Esophagus (tissue), 2 donors: ENCODE measurements around the gene NAA16. TPM values are rescaled to one million over a fixed set of nuclear protein-coding genes. Genes with fewer than 3 reads are reported as not detected.
"Not testable (repeated sequence)": the region's sequence is repeated elsewhere in the genome, so short reads cannot be mapped to it uniquely, and the experiment has no call there.

Experiments
- H3K27ac ChIP-seq, 2 donors: one replicate each; pipeline ENCODE4 v1.5.1; 2013; ENCODE audit warnings: low read depth in 2 of 2, mild to moderate bottlenecking in 2 of 2, inconsistent platforms in 1 of 2, low read length in 1 of 2, moderate library complexity in 1 of 2
- H3K27me3 ChIP-seq, 2 donors: one replicate each; pipeline ENCODE4 v1.6.1; 2013; ENCODE audit warnings: low read length in 2 of 2, control low read depth in 1 of 2, mild to moderate bottlenecking in 1 of 2; ENCODE audit not compliant: insufficient read depth in 2 of 2, control insufficient read depth in 1 of 2
- H3K36me3 ChIP-seq, 2 donors: one replicate each; pipeline ENCODE4 v1.6.1; 2013; ENCODE audit warnings: low read length in 1 of 2; ENCODE audit not compliant: control insufficient read depth in 2 of 2, insufficient read depth in 2 of 2
- H3K4me1 ChIP-seq, 2 donors: one replicate each; pipeline ENCODE4 v1.6.1; 2013; ENCODE audit warnings: low read length in 1 of 2; ENCODE audit not compliant: control insufficient read depth in 2 of 2, insufficient read depth in 2 of 2
- H3K4me3 ChIP-seq, 2 donors: one replicate each; pipeline ENCODE4 v1.5.1; 2013; ENCODE audit warnings: low read length in 2 of 2, mild to moderate bottlenecking in 2 of 2, low read depth in 1 of 2, moderate library complexity in 1 of 2
- H3K9me3 ChIP-seq, 2 donors: one replicate each; pipeline ENCODE4 v1.6.1; 2013; ENCODE audit warnings: mild to moderate bottlenecking in 2 of 2, low read depth in 1 of 2, low read length in 1 of 2, moderate library complexity in 1 of 2; ENCODE audit not compliant: control insufficient read depth in 2 of 2, insufficient read depth in 1 of 2
- WGBS, 2 donors: extraction: QIAGEN DNeasy Blood & Tissue Kit; methylation state at CpG; one replicate each; pipeline ENCODE4 v1.1.7; 2013; 5-methylcytosine and 5-hydroxymethylcytosine counted together
- polyA plus RNA-seq, 2 donors: library from polyadenylated mRNA; stranded (reverse); fragments of 200-250 nt; gene quantifications; one replicate each; pipeline ENCODE4 v1.2.3, GENCODE V29; 2013
- donor health status: healthy with polysubstance abuse.
- donor health status: Bipolar disorder and iron deficiency.

The NAA16 gene
- polyA plus RNA-seq, 2 donors = 6.6 to 9.3 TPM

GRCh38 chr13:41411522-41411921 is 100.5 kb downstream of the NAA16 start:
- H3K4me1 ChIP-seq = no peaks in the 10 kb centered on the region
- no peak overlapping the region for H3K27ac ChIP-seq
- H3K27me3 ChIP-seq = no peaks in the 10 kb centered on the region

GRCh38 chr13:41413872-41414271 is 102.8 kb downstream of the NAA16 start:
- Histone ChIP-seq H3K36me3 (no peaks in the 10 kb centered on the region), H3K9me3 (no peaks in the 10 kb centered on the region), H3K27ac (no peak overlapping the region), H3K4me3 (no peak overlapping the region), H3K4me1 (no peaks in the 10 kb centered on the region), H3K27me3 (no peaks in the 10 kb centered on the region)
- 93 to 94% methylated on average over 5 of the region's 5 CpGs for WGBS, 2 donors

More at GRCh38 chr13:41411522-41411921, 100.5 kb downstream of the NAA16 start:
- 30 to 36% methylated on average over 5 of the region's 5 CpGs for WGBS, 2 donors
- H3K4me3 ChIP-seq = no peak overlapping the region
- no peaks in the 10 kb centered on the region for H3K9me3 ChIP-seq
- H3K36me3 ChIP-seq = no peaks in the 10 kb centered on the region

- Histone ChIP-seq H3K27ac (no peak overlapping the region), H3K9me3 (no peaks in the 10 kb centered on the region), H3K36me3 (no peaks in the 10 kb centered on the region), H3K27me3 (no peaks in the 10 kb centered on the region), H3K4me1 (no peaks in the 10 kb centered on the region), H3K4me3 (no peak overlapping the region)
- 36 to 76% methylated on average over 3 of the region's 3 CpGs for WGBS, 2 donors
These were observed 105.2 kb downstream of the NAA16 start for GRCh38 chr13:41416276-41416675.

- Histone ChIP-seq H3K4me3 (no peak overlapping the region), H3K27ac (no peak overlapping the region), H3K9me3 (no peaks in the 10 kb centered on the region), H3K4me1 (no peaks in the 10 kb centered on the region), H3K27me3 (no peaks in the 10 kb centered on the region), H3K36me3 (no peaks in the 10 kb centered on the region)
- 40 to 43% methylated on average over 5 of the region's 5 CpGs for WGBS, 2 donors
These were observed 107.0 kb downstream of the NAA16 start for GRCh38 chr13:41418027-41418426.

GRCh38 chr13:41418731-41419130 is 107.7 kb downstream of the NAA16 start:
- no peaks in the 10 kb centered on the region for H3K36me3 ChIP-seq
- H3K4me1 ChIP-seq = no peaks in the 10 kb centered on the region
- H3K27ac ChIP-seq = no peak overlapping the region
- no peaks in the 10 kb centered on the region for H3K27me3 ChIP-seq
- H3K9me3 ChIP-seq = no peaks in the 10 kb centered on the region
- H3K4me3 ChIP-seq = no peak overlapping the region
- 61 to 72% methylated on average over 2 of the region's 2 CpGs for WGBS, 2 donors

- H3K27ac ChIP-seq = no peak overlapping the region
- no peaks in the 10 kb centered on the region for H3K27me3 ChIP-seq
- H3K4me1 ChIP-seq = no peaks in the 10 kb centered on the region
- no peaks in the 10 kb centered on the region for H3K36me3 ChIP-seq
- no peaks in the 10 kb centered on the region for H3K9me3 ChIP-seq
- WGBS, 2 donors = 48 to 50% methylated on average over 1 of the region's 1 CpG
- no peak overlapping the region for H3K4me3 ChIP-seq
These were observed 108.1 kb downstream of the NAA16 start for GRCh38 chr13:41419206-41419605.

GRCh38 chr13:41420146-41420545 is 109.1 kb downstream of the NAA16 start:
- no peak overlapping the region for H3K27ac ChIP-seq
- no peaks in the 10 kb centered on the region for H3K27me3 ChIP-seq
- no peaks in the 10 kb centered on the region for H3K9me3 ChIP-seq
- H3K4me1 ChIP-seq = no peaks in the 10 kb centered on the region
- no peak overlapping the region for H3K4me3 ChIP-seq
- WGBS, 2 donors = 79 to 83% methylated on average over 4 of the region's 4 CpGs
- H3K36me3 ChIP-seq = no peaks in the 10 kb centered on the region

GRCh38 chr13:41421330-41421729 is 110.3 kb downstream of the NAA16 start:
- not testable (repeated sequence) for H3K4me1 ChIP-seq, H3K27me3 ChIP-seq, H3K9me3 ChIP-seq, H3K36me3 ChIP-seq, H3K4me3 ChIP-seq, H3K27ac ChIP-seq
- 73 to 77% methylated on average over 6 of the region's 6 CpGs for WGBS, 2 donors

- H3K27ac ChIP-seq, H3K9me3 ChIP-seq, H3K4me1 ChIP-seq, H3K27me3 ChIP-seq, H3K4me3 ChIP-seq, H3K36me3 ChIP-seq: not testable (repeated sequence)
- 45 to 48% methylated on average over 7 of the region's 7 CpGs for WGBS, 2 donors
These were observed 110.9 kb downstream of the NAA16 start for GRCh38 chr13:41421983-41422382.

GRCh38 chr13:41423259-41423658 is 112.2 kb downstream of the NAA16 start:
- not testable (repeated sequence) for H3K27ac ChIP-seq, H3K27me3 ChIP-seq, H3K36me3 ChIP-seq, H3K9me3 ChIP-seq, H3K4me1 ChIP-seq, H3K4me3 ChIP-seq
- WGBS, 2 donors = 82 to 89% methylated on average over 12 to 13 of the region's 13 CpGs
